Measurements from ENCODE around the gene PTGFR. TPM values are rescaled to one million over a fixed set of nuclear protein-coding genes. Genes with fewer than 3 reads are reported as not detected.

Gene PTGFR
- total RNA-seq, 1 experiment from 2014 or later: 0.39 TPM

DNA sequence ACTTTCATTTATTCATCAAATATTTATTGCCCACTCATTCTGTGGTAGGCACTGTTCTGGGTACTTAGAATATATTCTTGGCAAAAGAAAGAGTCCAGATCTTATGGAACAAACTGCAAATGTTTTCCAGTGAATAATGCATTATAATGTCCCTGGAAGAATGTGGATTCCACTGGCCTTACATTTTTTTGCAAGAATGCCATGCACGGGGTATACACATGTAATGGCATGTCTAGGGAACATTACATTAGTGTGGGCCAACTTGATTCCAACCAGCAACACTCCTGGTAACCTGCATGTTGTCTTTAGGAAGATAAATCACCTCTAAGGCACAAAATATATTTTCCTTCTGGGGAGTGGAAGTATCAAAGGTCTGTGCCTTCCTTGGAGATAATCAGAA lies 96.4 kb downstream of the PTGFR start:
- no peak for DNase-seq (ENCODE audit: low spot score)

Other genes with a start within 250 kb of the PTGFR start
- 58.5 and 79.9 TPM in 2 replicates for gene IFI44L, start 129.5 kb downstream of the PTGFR start, total RNA-seq (2014; rRNA removed; shearing (Covaris generic))
- 75.9 and 88.4 TPM in 2 replicates for gene IFI44, start 158.9 kb downstream of the PTGFR start, total RNA-seq (2014; rRNA removed; shearing (Covaris generic))